KOPT-K1 (cell line): ENCODE results near the gene CBFA2T2.
"Not testable (repeated sequence)": the region's sequence is repeated elsewhere in the genome, so short reads cannot be mapped to it uniquely, and the experiment has no call there.

Experiments used
- H3K27ac ChIP-seq: fragments of 200-600 bp; sonication (generic); 2 replicates; pipeline ENCODE4 v1.5.1; 2016; ENCODE audit warnings: antibody characterized with exemption, mild to moderate bottlenecking, low read depth, low read length; ENCODE audit not compliant: poor library complexity, severe bottlenecking
- H3K36me3 ChIP-seq: fragments of 200-600 bp; sonication (generic); 2 replicates; pipeline ENCODE4 v1.5.1; 2017; ENCODE audit warnings: antibody characterized with exemption, mild to moderate bottlenecking, low read length, moderate library complexity; ENCODE audit not compliant: insufficient read depth
- H3K9me3 ChIP-seq: fragments of 200-600 bp; sonication (generic); 2 replicates; pipeline ENCODE4 v1.5.1; 2017; ENCODE audit warnings: antibody characterized with exemption, low read length, mild to moderate bottlenecking; ENCODE audit not compliant: insufficient read depth, poor library complexity, severe bottlenecking

Gene CBFA2T2

DNA sequence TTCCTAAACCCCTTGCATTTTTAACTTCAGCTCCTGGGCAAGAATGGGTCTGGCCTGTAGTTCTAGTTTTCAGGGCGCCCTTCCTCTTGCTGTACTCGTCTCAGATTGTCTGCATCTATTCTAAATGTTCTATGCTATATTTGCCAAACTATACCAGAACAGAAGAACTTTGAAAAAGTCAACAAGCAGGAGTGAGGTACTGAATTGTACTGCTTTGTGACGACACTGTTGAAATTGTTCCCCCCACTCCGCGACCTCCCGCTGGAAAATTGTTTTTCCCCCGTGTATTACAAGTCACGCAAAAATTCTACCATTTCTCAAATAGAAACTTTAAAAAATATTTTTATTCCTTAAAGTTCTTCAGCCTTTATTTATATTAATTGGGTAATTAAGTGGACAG is 73.9 kb downstream of the CBFA2T2 start:
- Histone ChIP-seq H3K36me3 (no peaks in the 10 kb centered on the region), H3K27ac (no peak overlapping the region), H3K9me3 (no peaks in the 10 kb centered on the region)

DNA sequence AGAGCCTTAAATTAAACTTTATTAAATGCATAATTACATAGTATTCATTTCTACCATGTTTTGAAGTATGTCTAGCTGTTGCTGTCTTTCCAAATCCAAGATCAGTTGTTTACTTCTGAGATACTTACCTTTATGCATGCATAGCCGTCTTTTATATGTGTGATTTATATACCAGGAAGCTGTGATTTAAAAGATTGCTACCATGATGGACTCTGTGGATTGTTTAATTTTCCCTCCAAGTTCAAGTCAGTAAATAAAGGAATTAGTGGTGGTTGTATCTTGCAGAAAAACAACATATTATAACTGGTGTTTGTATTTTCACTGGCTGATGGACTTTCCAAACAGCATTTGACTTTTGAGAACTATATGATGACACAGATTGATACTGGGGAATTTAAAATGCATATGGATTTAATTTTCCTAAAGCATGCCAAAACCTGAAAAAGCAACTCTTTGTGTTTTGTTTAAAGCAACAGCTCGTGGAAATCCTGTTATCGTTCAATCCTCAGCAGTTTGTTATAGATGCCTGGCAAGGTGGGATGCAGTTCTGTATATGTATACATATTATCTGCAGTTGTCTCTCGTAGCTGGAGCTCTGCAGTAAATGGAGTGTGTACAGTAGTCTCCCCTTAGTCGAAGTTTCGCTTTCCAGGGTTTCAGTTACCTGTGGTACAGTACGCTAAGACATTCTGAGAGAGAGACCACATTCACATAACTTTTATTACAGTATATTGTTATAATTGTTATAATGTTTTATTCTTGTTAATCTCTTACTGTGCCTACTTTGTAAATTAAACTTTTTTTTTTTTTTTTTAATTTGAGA is 77.1 kb downstream of the CBFA2T2 start:
- Histone ChIP-seq H3K9me3 (no peaks in the 10 kb centered on the region), H3K27ac (no peak overlapping the region), H3K36me3 (no peaks in the 10 kb centered on the region)

DNA sequence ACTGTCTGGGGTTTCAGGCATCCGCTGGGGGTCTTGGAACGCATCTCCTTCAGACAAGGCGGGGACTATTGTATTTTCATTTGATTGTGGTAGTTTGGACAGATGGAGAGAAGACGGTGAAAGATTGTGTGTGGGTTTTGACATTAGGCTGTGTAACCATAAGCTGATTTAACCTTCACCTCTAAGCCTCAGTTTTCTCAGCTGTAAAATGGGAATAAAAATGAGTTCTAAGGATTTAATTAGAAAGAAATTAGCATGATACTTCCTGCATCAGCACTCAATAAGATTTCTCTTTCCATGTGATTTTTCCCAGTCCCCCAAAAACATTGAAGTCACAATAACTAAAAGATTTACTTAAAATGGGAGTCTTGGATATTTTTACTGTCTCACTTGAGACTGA is 78.1 kb downstream of the CBFA2T2 start:
- no peaks in the 10 kb centered on the region for H3K36me3 ChIP-seq
- H3K9me3 ChIP-seq, result no peaks in the 10 kb centered on the region
- peak overlapping the region; percentile 57 for H3K27ac ChIP-seq

DNA sequence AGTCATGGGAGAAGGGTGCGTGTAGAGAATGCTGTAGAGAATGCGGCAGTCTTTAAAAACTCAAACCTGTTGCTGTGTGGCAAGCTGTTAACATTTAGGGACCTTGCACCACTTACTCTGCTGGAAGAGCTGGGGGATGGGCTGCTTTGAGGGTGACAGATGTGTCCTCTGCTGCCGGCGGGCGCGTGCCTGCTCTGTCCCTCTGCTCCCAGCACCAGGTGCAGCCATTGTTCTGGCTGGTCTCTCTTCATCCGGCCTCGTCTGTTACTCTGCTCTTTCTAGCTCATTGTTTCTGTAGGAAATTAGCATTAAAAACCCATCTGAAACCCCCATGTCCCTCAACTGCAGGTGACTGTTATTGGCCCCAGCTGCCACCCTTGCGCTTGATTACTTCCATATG is 78.5 kb downstream of the CBFA2T2 start:
- H3K9me3 ChIP-seq, result no peaks in the 10 kb centered on the region
- H3K27ac ChIP-seq, result peak overlapping the region; percentile 57

DNA sequence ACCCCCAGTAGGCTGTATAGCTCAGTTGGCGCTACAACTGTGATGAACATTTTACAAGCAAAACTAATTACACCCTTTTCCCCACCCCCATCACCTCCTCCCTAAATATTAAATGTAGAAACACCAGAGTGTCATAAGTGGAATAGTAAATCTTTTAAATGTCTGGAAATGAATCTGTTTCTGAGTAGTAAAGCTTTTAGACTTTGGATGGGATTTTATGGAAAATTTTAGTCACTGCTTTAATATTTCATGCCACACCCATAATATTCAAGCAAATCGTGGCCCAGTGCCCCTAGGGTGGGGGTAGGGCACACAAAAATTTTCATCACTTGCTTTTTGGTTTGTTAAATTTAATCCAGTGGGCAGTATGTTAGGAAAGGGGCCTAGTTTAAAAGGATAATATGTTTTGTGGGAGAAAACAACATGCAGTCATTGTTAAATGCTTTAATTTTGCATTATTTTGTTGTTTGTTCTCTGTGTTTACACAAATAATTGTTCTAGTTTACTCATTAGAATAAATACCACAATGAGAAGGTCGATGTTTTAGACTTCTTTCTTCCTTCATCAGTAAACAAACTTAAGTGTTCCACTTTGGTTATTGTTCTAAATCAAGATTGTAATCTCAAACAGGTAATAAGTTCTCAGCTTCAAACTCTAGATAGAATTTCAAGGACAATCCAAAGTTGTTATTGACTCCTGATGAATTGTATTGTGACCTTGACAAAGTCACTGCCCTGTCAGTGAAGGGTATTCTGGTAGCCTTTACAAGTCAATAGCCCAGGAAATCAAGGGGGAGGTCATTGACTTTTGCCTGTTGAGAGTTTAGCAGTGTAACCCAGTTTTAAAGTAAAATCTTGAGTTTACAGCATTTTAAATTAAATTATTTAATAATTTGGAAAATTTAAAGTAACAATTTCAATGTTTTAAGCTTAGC is 79.2 kb downstream of the CBFA2T2 start:
- Histone ChIP-seq H3K9me3 (no peaks in the 10 kb centered on the region), H3K36me3 (no peaks in the 10 kb centered on the region), H3K27ac (peak overlapping the region; percentile 57)

More for the DNA sequence above, 78.5 kb downstream of the CBFA2T2 start:
- H3K36me3 ChIP-seq, result no peaks in the 10 kb centered on the region

DNA sequence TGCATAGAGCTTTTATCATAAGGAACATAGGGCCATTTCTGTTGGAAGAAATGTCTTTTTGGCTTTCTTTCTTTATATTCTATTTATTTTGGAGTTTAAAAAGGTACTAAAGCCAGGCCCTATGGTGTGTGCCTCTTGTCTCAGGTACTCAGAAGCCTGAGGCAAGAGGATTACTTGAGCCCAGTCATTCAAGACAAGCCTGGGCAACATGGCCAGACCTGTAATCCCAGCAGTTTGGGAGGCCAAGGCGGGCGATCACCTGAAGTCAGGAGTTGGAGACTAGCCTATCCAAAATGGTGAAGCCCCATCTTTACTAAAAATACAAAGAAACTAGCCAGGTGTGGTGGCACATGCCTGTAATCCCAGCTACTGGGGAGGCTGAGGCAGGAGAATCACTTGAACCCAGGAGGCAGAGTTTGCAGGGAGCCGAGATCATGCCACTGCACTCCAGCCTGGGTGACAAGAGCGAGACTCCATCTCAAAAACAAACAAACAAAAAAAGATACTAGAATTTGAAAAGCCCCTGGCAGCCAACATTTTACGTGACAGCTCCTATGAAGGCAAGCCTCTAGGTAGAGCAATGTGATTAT is 80.0 kb downstream of the CBFA2T2 start:
- peak overlapping the region; percentile 35 for H3K27ac ChIP-seq
- H3K36me3 ChIP-seq, result no peaks in the 10 kb centered on the region
- no peaks in the 10 kb centered on the region for H3K9me3 ChIP-seq

DNA sequence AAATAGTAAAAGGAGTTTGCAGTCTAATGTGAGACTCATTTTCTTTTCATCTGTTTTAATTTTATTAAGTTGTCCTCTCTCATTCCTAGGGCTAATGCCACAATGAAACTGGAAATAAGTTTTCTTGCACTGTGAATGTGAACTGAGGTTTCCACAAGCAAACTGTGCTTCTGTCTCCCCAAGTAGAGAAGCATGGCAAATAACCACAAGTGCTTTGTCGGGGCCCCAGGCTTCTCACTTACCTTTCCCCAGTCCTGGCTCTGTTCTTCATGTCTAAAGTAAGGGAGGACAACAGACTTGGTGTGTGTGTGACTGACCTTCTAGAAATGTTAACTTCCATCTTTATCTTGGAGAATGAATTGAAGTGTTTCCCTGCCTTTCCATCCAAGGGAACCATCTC is 80.8 kb downstream of the CBFA2T2 start:
- no peaks in the 10 kb centered on the region for H3K9me3 ChIP-seq
- H3K36me3 ChIP-seq, result no peaks in the 10 kb centered on the region
- H3K27ac ChIP-seq, result peak overlapping the region; percentile 35

DNA sequence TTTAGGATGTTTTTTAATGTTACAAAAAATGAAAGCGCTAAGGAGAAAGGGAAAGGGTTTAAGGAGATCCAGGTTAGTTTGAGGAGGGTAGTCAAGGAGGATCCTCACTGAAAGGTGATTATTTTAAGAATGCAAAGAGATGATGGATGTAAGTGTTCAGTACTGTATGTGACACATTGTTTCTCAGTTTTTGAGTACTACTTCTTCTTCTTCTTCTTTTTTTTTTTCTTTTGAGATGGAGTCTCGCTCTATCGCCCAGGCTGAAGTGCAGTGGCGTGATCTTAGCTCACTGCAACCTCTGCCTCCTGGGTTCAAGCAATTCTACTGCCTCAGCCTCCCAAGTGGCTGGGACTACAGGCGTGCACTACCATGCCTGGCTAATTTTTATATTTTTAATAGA is 83.4 kb downstream of the CBFA2T2 start:
- H3K36me3 ChIP-seq, H3K9me3 ChIP-seq, H3K27ac ChIP-seq: not testable (repeated sequence)

DNA sequence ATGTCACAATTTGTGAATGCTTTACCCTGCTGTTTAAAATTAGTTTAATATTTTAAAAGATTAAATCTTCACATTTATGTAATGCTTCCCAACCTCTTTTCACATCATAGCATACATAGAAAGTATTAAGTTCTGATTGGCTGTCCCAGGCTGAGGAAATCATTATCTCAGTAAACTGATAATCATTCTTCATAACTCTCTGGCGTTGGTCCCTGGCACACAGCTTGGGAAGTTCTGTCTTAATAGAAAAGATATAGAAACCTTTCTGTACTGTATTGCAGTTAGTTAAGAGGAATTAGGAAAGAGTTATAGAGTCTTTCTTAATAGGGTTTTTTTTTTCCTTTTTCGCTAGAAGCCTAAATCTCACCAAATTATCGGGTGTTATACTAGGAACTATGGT is 85.4 kb downstream of the CBFA2T2 start:
- H3K36me3 ChIP-seq, result no peaks in the 10 kb centered on the region
- H3K27ac ChIP-seq, result no peak overlapping the region
- H3K9me3 ChIP-seq, result no peaks in the 10 kb centered on the region

DNA sequence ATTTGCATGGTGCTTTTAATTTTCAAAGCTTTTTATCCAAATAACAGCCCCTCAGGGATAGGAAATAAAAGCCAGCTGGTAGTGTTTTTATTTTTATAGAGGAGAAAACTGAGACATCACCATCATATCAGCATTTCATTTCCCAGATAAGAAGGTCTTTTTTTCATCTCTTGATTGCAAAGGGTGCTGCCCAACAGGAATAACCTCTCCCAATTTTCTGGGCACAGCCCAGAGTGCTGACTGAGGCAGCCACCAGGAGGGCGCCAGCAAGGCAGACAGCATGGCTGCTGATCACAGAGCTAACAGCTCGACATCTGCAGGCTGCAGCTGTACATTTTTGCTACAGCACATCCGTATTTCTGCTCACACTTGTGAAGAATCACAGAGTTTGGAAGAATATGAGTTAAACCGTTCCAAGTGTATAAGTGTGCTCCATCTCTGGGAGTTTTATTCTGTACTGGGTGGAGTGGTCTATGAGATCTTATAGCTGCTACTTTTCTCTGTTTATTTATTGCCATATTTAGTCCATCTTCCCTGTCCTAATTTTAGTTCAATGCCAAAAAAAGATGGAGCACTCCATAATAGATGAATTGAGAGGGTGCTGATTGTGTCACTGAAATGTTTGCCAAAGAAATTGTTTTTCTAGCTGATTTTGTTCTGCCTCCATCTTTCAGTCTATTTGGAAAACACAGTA is 86.7 kb downstream of the CBFA2T2 start:
- no peaks in the 10 kb centered on the region for H3K36me3 ChIP-seq
- no peak overlapping the region for H3K27ac ChIP-seq
- no peaks in the 10 kb centered on the region for H3K9me3 ChIP-seq

DNA sequence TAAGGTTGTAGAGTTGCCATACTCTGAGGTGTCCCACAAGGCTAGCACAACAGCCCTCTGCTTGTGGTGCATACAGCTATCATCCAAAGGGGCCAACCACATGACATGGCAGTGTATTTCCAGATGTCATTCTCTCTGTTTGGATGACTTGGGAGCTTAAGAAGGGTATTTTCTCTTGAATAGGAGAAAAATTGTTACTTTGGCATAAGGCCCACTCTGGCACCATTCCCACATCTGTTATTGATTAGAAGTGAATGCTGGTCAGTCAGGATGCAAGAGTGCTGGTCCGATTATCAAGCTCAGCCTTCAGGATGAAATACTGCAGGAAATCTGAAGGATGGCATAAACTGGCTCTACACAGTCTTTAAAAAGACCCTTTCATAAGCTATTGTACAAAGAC is 88.6 kb downstream of the CBFA2T2 start:
- no peak overlapping the region for H3K27ac ChIP-seq
- H3K36me3 ChIP-seq, result no peaks in the 10 kb centered on the region
- no peaks in the 10 kb centered on the region for H3K9me3 ChIP-seq

DNA sequence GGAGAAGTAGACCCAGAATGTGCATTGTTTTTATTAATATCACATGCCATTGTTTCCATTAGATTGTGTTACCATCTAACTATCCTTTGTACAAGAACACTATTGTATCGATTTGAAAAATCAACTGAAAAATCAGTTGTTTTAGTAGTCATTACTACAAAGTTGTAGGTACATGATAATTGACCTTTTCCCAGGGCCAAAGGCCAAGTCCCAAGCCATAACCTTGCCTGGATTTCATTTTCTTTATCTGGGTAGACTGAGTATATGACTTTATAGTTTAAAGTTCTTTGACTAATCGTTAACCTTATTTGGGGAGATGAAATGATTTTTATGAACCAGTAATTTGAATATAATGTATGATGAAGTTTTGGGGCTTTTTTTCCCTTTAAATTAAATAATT is 93.2 kb downstream of the CBFA2T2 start:
- Histone ChIP-seq H3K36me3 (no peaks in the 10 kb centered on the region), H3K9me3 (no peaks in the 10 kb centered on the region), H3K27ac (no peak overlapping the region)

DNA sequence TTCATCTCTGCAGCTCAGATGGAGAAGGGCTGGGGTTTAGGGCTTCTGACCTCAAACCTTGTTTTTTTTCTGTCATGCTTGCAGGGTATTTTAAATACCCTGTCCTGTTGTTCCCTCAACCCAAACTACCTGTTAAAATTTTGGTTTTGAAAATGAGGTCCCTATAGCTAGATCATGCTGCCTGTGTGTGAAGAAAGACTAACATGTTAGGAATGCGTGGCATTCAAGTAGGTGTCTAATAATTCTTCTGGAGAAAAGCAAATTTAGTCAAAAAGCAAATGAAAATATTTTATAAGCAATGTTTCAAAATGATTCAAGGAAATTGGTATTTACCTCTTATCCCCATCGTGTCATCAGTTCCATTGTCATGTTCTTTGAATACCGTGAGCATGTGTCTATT is 95.1 kb downstream of the CBFA2T2 start:
- Histone ChIP-seq H3K27ac (no peak overlapping the region), H3K36me3 (no peaks in the 10 kb centered on the region), H3K9me3 (no peaks in the 10 kb centered on the region)

DNA sequence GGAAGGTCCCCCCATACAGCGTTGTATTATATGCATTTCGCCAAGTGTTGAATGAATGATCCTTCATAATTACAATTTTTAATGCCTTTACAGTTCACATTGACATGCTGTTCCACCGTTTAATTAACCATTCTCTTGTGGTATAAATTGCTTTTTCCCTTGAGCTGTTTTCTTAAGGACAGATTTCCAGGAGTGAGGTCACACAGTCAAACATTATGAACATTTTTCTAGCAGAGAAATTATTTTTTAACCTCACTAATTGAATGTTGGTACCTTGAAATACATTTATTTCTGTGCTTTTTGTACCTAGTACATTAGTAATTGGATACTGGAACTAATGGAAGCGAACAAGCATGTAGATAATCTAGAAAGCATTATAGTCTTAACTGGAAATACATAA is 95.5 kb downstream of the CBFA2T2 start:
- Histone ChIP-seq H3K27ac (no peak overlapping the region), H3K36me3 (no peaks in the 10 kb centered on the region), H3K9me3 (no peaks in the 10 kb centered on the region)

DNA sequence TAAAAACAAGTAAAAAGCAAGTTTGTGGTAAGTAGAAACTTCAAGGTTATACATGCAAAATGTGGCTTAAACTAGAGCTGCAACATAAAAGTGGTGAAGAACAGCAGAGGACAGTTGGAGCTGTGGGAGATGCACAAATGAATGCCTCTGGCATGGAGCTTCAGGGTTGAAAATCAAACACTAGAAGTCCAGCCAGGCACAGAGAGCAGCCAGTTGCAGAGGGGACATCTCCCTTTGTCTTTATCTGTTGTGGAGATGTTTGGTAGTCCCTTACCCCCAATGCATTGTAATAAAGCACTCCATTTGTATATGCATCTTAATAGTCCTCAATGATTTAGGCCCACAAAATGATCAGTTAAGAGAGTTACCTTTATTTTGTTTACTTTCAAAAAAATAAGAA is 99.2 kb downstream of the CBFA2T2 start:
- Histone ChIP-seq H3K27ac (no peak overlapping the region), H3K9me3 (no peaks in the 10 kb centered on the region), H3K36me3 (no peaks in the 10 kb centered on the region)
